Measurements from ENCODE around the gene HMGB4.

HMGB4 gene

GRCh38 chr1:33819290-33819912 lies 44.5 kb upstream of the HMGB4 start:
- DNase-seq = no peak
- H3K4me3 ChIP-seq (ENCODE audit: low read length) = no peak overlapping the region
- TF ChIP-seq CTCF (IDR thresholded peaks at IDR 0.05; ENCODE audit: low read length) (no peak), EZH2 (optimal IDR thresholded peaks at IDR 0.05; ENCODE audit: low read depth, low read length) (no peak), EZH2phosphoT487 (IDR thresholded peaks at IDR 0.05; ENCODE audit: low read length) (no peak)
- H2AFZ ChIP-seq (ENCODE audit: low read length) = no peak overlapping the region
- H3K27me3 ChIP-seq (replicated peaks; ENCODE audit: insufficient read depth, low read length) = peaks cover 54% of the 10 kb centered on the region
- H3K4me1 ChIP-seq (ENCODE audit: low read length) = no peaks in the 10 kb centered on the region
- H3K27ac ChIP-seq (ENCODE audit: low read length) = no peak overlapping the region
- H4K20me1 ChIP-seq (ENCODE audit: insufficient read depth, low read length) = no peaks in the 10 kb centered on the region
- H3K79me2 ChIP-seq (ENCODE audit: low read length) = no peaks in the 10 kb centered on the region
- no peaks in the 10 kb centered on the region for H3K36me3 ChIP-seq (replicated peaks; ENCODE audit: insufficient read depth, low read length)
- no peaks in the 10 kb centered on the region for H3K9me3 ChIP-seq (replicated peaks; ENCODE audit: insufficient read depth, low read length)
- no peaks in the 10 kb centered on the region for H3F3A ChIP-seq (ENCODE audit: insufficient read depth, low read length)
- no peak overlapping the region for H3K9ac ChIP-seq (ENCODE audit: low read length)
- no peak overlapping the region for H3K4me2 ChIP-seq (ENCODE audit: low read depth, low read length)
- H3K9me2 ChIP-seq (replicated peaks; ENCODE audit: insufficient read depth, low read length) = no peaks in the 10 kb centered on the region

- Histone ChIP-seq H3K4me1 (ENCODE audit: low read length) (no peaks in the 10 kb centered on the region), H2AFZ (ENCODE audit: low read length) (no peak overlapping the region), H3K4me2 (ENCODE audit: low read depth, low read length) (no peak overlapping the region), H3K4me3 (ENCODE audit: low read length) (no peak overlapping the region), H3K9ac (ENCODE audit: low read length) (no peak overlapping the region), H3K27ac (ENCODE audit: low read length) (no peak overlapping the region), H4K20me1 (ENCODE audit: insufficient read depth, low read length) (no peaks in the 10 kb centered on the region), H3K36me3 (replicated peaks; ENCODE audit: insufficient read depth, low read length) (no peaks in the 10 kb centered on the region), H3K9me3 (replicated peaks; ENCODE audit: insufficient read depth, low read length) (no peaks in the 10 kb centered on the region), H3F3A (ENCODE audit: insufficient read depth, low read length) (no peaks in the 10 kb centered on the region), H3K9me2 (replicated peaks; ENCODE audit: insufficient read depth, low read length) (no peaks in the 10 kb centered on the region), H3K27me3 (replicated peaks; ENCODE audit: insufficient read depth, low read length) (peaks cover 55% of the 10 kb centered on the region), H3K79me2 (ENCODE audit: low read length) (no peaks in the 10 kb centered on the region)
- TF ChIP-seq EZH2 (optimal IDR thresholded peaks at IDR 0.05; ENCODE audit: low read depth, low read length) (no peak), CTCF (IDR thresholded peaks at IDR 0.05; ENCODE audit: low read length) (no peak), EZH2phosphoT487 (IDR thresholded peaks at IDR 0.05; ENCODE audit: low read length) (no peak)
- DNase-seq = no peak
These were observed 44.0 kb upstream of the HMGB4 start for GRCh38 chr1:33819913-33820311.

DNA sequence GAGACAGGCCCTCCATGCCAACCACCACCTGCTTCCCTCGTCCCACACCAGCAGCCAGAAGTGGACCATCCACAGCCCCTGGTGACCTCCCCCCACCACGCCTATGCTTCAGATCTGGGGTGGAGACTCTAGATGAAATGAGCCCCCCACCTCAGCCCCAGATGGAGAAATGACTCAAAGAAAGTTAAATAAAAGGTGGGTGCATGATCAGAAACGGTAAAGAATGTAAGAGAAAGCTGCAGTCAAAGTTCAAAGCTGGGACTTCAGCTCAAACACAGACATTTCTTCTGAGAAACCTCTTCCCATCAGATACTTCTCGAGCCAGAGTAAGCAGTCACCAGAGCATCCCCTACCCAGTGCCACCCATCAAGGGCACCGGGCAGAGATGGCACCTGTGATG lies 43.1 kb upstream of the HMGB4 start:
- TF ChIP-seq EZH2phosphoT487 (IDR thresholded peaks at IDR 0.05; ENCODE audit: low read length) (no peak), CTCF (IDR thresholded peaks at IDR 0.05; ENCODE audit: low read length) (no peak), EZH2 (optimal IDR thresholded peaks at IDR 0.05; ENCODE audit: low read depth, low read length) (no peak)
- no peak overlapping the region for H3K27ac ChIP-seq (ENCODE audit: low read length)

More for the DNA sequence above, 43.1 kb upstream of the HMGB4 start:
- no peak for DNase-seq
- Histone ChIP-seq H3K4me1 (ENCODE audit: low read length) (no peaks in the 10 kb centered on the region), H3K36me3 (replicated peaks; ENCODE audit: insufficient read depth, low read length) (no peaks in the 10 kb centered on the region), H3K4me2 (ENCODE audit: low read depth, low read length) (no peak overlapping the region), H3K9me3 (replicated peaks; ENCODE audit: insufficient read depth, low read length) (no peaks in the 10 kb centered on the region), H3K79me2 (ENCODE audit: low read length) (no peaks in the 10 kb centered on the region), H3K9ac (ENCODE audit: low read length) (no peak overlapping the region), H2AFZ (ENCODE audit: low read length) (no peak overlapping the region), H3K9me2 (replicated peaks; ENCODE audit: insufficient read depth, low read length) (no peaks in the 10 kb centered on the region), H3K4me3 (ENCODE audit: low read length) (no peak overlapping the region), H4K20me1 (ENCODE audit: insufficient read depth, low read length) (no peaks in the 10 kb centered on the region), H3K27me3 (replicated peaks; ENCODE audit: insufficient read depth, low read length) (peaks cover 48% of the 10 kb centered on the region), H3F3A (ENCODE audit: insufficient read depth, low read length) (no peaks in the 10 kb centered on the region)
